ENCODE measurements around the gene ERGIC1.
"Not testable (repeated sequence)": the region's sequence is repeated elsewhere in the genome, so short reads cannot be mapped to it uniquely, and the experiment has no call there.

Gene ERGIC1

GRCh38 chr5:172809774-172810173 lies 24.3 kb upstream of the ERGIC1 start:
- no peak for DNase-seq
- Mint-ChIP-seq H3K4me1 (peaks cover 20% of the 10 kb centered on the region), H3K36me3 (ENCODE audit: low read depth) (no peaks in the 10 kb centered on the region), H3K27me3 (no peaks in the 10 kb centered on the region), H3K9me3 (no peaks in the 10 kb centered on the region), H3K27ac (no peak overlapping the region), H3K4me3 (no peak overlapping the region)
- ATAC-seq, result no peak

GRCh38 chr5:172810996-172811395 lies 23.1 kb upstream of the ERGIC1 start:
- not testable (repeated sequence) for H3K36me3 Mint-ChIP-seq (ENCODE audit: low read depth); H3K4me3 Mint-ChIP-seq; H3K27ac Mint-ChIP-seq; ATAC-seq; H3K9me3 Mint-ChIP-seq; H3K27me3 Mint-ChIP-seq; DNase-seq
- peaks cover 20% of the 10 kb centered on the region for H3K4me1 Mint-ChIP-seq

- Mint-ChIP-seq H3K27me3 (no peaks in the 10 kb centered on the region), H3K27ac (no peak overlapping the region), H3K4me1 (peaks cover 12% of the 10 kb centered on the region), H3K9me3 (no peaks in the 10 kb centered on the region), H3K36me3 (ENCODE audit: low read depth) (no peaks in the 10 kb centered on the region), H3K4me3 (no peak overlapping the region)
- DNase-seq (no peak), ATAC-seq (no peak)
These were observed 18.4 kb upstream of the ERGIC1 start for GRCh38 chr5:172815631-172816030.

GRCh38 chr5:172816925-172817562 lies 17.0 kb upstream of the ERGIC1 start:
- peak; percentile 66 for ATAC-seq
- DNase-seq, result no peak
- no peak overlapping the region for H3K4me3 Mint-ChIP-seq

GRCh38 chr5:172817664-172818063 lies 16.4 kb upstream of the ERGIC1 start:
- peaks cover 12% of the 10 kb centered on the region for H3K4me1 Mint-ChIP-seq
- H3K36me3 Mint-ChIP-seq (ENCODE audit: low read depth), result no peaks in the 10 kb centered on the region
- no peak overlapping the region for H3K4me3 Mint-ChIP-seq
- no peak overlapping the region for H3K27ac Mint-ChIP-seq
- H3K27me3 Mint-ChIP-seq, result no peaks in the 10 kb centered on the region
- H3K9me3 Mint-ChIP-seq, result no peaks in the 10 kb centered on the region
- ATAC-seq (no peak), DNase-seq (no peak)

More at GRCh38 chr5:172816925-172817562, 17.0 kb upstream of the ERGIC1 start:
- H3K27me3 Mint-ChIP-seq, result no peaks in the 10 kb centered on the region
- H3K9me3 Mint-ChIP-seq, result no peaks in the 10 kb centered on the region
- no peaks in the 10 kb centered on the region for H3K36me3 Mint-ChIP-seq (ENCODE audit: low read depth)
- H3K4me1 Mint-ChIP-seq, result peaks cover 12% of the 10 kb centered on the region
- H3K27ac Mint-ChIP-seq, result no peak overlapping the region

- H3K9me3 Mint-ChIP-seq, result no peaks in the 10 kb centered on the region
- no peaks in the 10 kb centered on the region for H3K36me3 Mint-ChIP-seq (ENCODE audit: low read depth)
- no peak for ATAC-seq
These were observed 16.0 kb upstream of the ERGIC1 start for GRCh38 chr5:172818081-172818480.

GRCh38 chr5:172819569-172819968 lies 14.5 kb upstream of the ERGIC1 start:
- Mint-ChIP-seq H3K9me3 (no peaks in the 10 kb centered on the region), H3K27me3 (no peaks in the 10 kb centered on the region), H3K27ac (no peak overlapping the region), H3K4me3 (no peak overlapping the region), H3K36me3 (ENCODE audit: low read depth) (no peaks in the 10 kb centered on the region), H3K4me1 (peaks cover 12% of the 10 kb centered on the region)
- ATAC-seq (no peak), DNase-seq (no peak)

More at GRCh38 chr5:172818081-172818480, 16.0 kb upstream of the ERGIC1 start:
- H3K27me3 Mint-ChIP-seq, result no peaks in the 10 kb centered on the region
- no peak overlapping the region for H3K4me3 Mint-ChIP-seq
- H3K27ac Mint-ChIP-seq, result no peak overlapping the region
- H3K4me1 Mint-ChIP-seq, result peaks cover 12% of the 10 kb centered on the region
- no peak for DNase-seq

- H3K36me3 Mint-ChIP-seq (ENCODE audit: low read depth), result peaks cover 2% of the 10 kb centered on the region
- no peak for DNase-seq
- peak; percentile 55 for ATAC-seq
- peaks cover 1% of the 10 kb centered on the region for H3K9me3 Mint-ChIP-seq
- H3K27ac Mint-ChIP-seq, result no peak overlapping the region
- no peak overlapping the region for H3K4me3 Mint-ChIP-seq
- peaks cover 12% of the 10 kb centered on the region for H3K4me1 Mint-ChIP-seq
- H3K27me3 Mint-ChIP-seq, result no peaks in the 10 kb centered on the region
These were observed 13.8 kb upstream of the ERGIC1 start for GRCh38 chr5:172820046-172820767.

- ATAC-seq, result no peak
- no peaks in the 10 kb centered on the region for H3K27me3 Mint-ChIP-seq
- H3K9me3 Mint-ChIP-seq, result peaks cover 14% of the 10 kb centered on the region
- DNase-seq, result no peak
- peaks cover 9% of the 10 kb centered on the region for H3K36me3 Mint-ChIP-seq (ENCODE audit: low read depth)
- H3K4me1 Mint-ChIP-seq, result peaks cover 11% of the 10 kb centered on the region
- no peak overlapping the region for H3K4me3 Mint-ChIP-seq
- H3K27ac Mint-ChIP-seq, result no peak overlapping the region
These were observed 12.6 kb upstream of the ERGIC1 start for GRCh38 chr5:172821340-172821985.

GRCh38 chr5:172823840-172824362 lies 10.2 kb upstream of the ERGIC1 start:
- ATAC-seq (no peak), DNase-seq (no peak)
- no peaks in the 10 kb centered on the region for H3K27me3 Mint-ChIP-seq
- peaks cover 18% of the 10 kb centered on the region for H3K9me3 Mint-ChIP-seq
- H3K27ac Mint-ChIP-seq, result no peak overlapping the region
- H3K4me3 Mint-ChIP-seq, result no peak overlapping the region
- H3K4me1 Mint-ChIP-seq, result peaks cover 5% of the 10 kb centered on the region
- H3K36me3 Mint-ChIP-seq (ENCODE audit: low read depth), result peaks cover 9% of the 10 kb centered on the region

- Mint-ChIP-seq H3K9me3 (peaks cover 18% of the 10 kb centered on the region), H3K36me3 (ENCODE audit: low read depth) (peaks cover 9% of the 10 kb centered on the region), H3K4me1 (no peaks in the 10 kb centered on the region), H3K27me3 (no peaks in the 10 kb centered on the region), H3K27ac (no peak overlapping the region), H3K4me3 (no peak overlapping the region)
- DNase-seq (no peak), ATAC-seq (no peak)
These were observed 8.3 kb upstream of the ERGIC1 start for GRCh38 chr5:172825610-172826204.

- H3K27me3 Mint-ChIP-seq, result no peaks in the 10 kb centered on the region
- peak; percentile 49 for ATAC-seq
These were observed 6.2 kb upstream of the ERGIC1 start for GRCh38 chr5:172827841-172828240.

GRCh38 chr5:172828911-172829431 lies 5.1 kb upstream of the ERGIC1 start:
- Mint-ChIP-seq H3K4me3 (no peak overlapping the region), H3K4me1 (peaks cover 9% of the 10 kb centered on the region), H3K27ac (no peak overlapping the region), H3K36me3 (ENCODE audit: low read depth) (peaks cover 9% of the 10 kb centered on the region), H3K9me3 (peaks cover 18% of the 10 kb centered on the region), H3K27me3 (no peaks in the 10 kb centered on the region)
- no peak for ATAC-seq
- DNase-seq, result no peak

More at GRCh38 chr5:172827841-172828240, 6.2 kb upstream of the ERGIC1 start:
- no peak overlapping the region for H3K27ac Mint-ChIP-seq
- peaks cover 18% of the 10 kb centered on the region for H3K9me3 Mint-ChIP-seq
- peaks cover under 1% of the 10 kb centered on the region for H3K4me1 Mint-ChIP-seq
- no peak for DNase-seq
- no peak overlapping the region for H3K4me3 Mint-ChIP-seq
- H3K36me3 Mint-ChIP-seq (ENCODE audit: low read depth), result peaks cover 9% of the 10 kb centered on the region

- peaks cover 6% of the 10 kb centered on the region for H3K36me3 Mint-ChIP-seq (ENCODE audit: low read depth)
- ATAC-seq, result no peak
These were observed 3.7 kb upstream of the ERGIC1 start for GRCh38 chr5:172830275-172830799.

More at GRCh38 chr5:172830275-172830799, 3.7 kb upstream of the ERGIC1 start:
- Mint-ChIP-seq H3K27me3 (no peaks in the 10 kb centered on the region), H3K9me3 (peaks cover 15% of the 10 kb centered on the region), H3K4me1 (peaks cover 14% of the 10 kb centered on the region), H3K4me3 (no peak overlapping the region), H3K27ac (no peak overlapping the region)
- no peak for DNase-seq
